Panc1 (cell line): Measurements from ENCODE around the gene TTLL11. TPM values are rescaled to one million over a fixed set of nuclear protein-coding genes. Genes with fewer than 3 reads are reported as not detected.

ENCODE experiments used
- ATAC-seq: fragments of 200-7000 bp; cut with Tn5 transposase; 2 replicates; pipeline ENCODE4 v1.9.1; 2020; ENCODE audit warnings: mild to moderate bottlenecking, moderate library complexity
- BruUV-seq: library from RNA; stranded (reverse); fragments of 400-500 nt; replicated peaks from 2 replicates; lab custom pipeline; 2021; lab: Mats Ljungman, UMichigan
- CTCF ChIA-PET: fragments of 300-600 bp; sonication (Branson Sonifier 250); formaldehyde crosslinking; loops from one replicate; lab custom pipeline; 2022; ENCODE audit warnings: antibody characterized with exemption; lab: Charles Lee
- POLR2A ChIA-PET: fragments of 300-600 bp; sonication (Branson Sonifier 250); formaldehyde crosslinking; loops from one replicate; lab custom pipeline; 2022; ENCODE audit warnings: antibody characterized with exemption; lab: Charles Lee
- DNase-seq: peaks from one replicate; pipeline ENCODE4 v3.0.0-alpha.2; 2010; ENCODE audit warnings: low read depth, low spot score
- H3K27ac ChIP-seq: 2 replicates; pipeline ENCODE4 v1.5.1; 2011; ENCODE audit warnings: mild to moderate bottlenecking, low read length, inconsistent platforms
- H3K27me3 ChIP-seq: fragments of 200-500 bp; sonication (Bioruptor generic); 2 replicates; pipeline ENCODE4 v1.6.0; 2014; ENCODE audit warnings: low read length, inconsistent platforms; ENCODE audit not compliant: control insufficient read depth, insufficient read depth
- H3K36me3 ChIP-seq: fragments of 200-500 bp; sonication (Bioruptor generic); 2 replicates; pipeline ENCODE4 v1.5.1; 2014; ENCODE audit warnings: inconsistent platforms, mild to moderate bottlenecking, low read length, moderate library complexity; ENCODE audit not compliant: control insufficient read depth, insufficient read depth
- H3K4me1 ChIP-seq: 2 replicates; pipeline ENCODE4 v1.5.1; 2011; ENCODE audit warnings: inconsistent platforms, mild to moderate bottlenecking, low read length, moderate library complexity; ENCODE audit not compliant: control insufficient read depth, insufficient read depth
- H3K4me3 ChIP-seq, 2 experiments: 2 replicates each; pipeline ENCODE4 v1.5.1; 2011 to 2012; ENCODE audit warnings: low read depth in 2 of 2, low read length in 2 of 2, mild to moderate bottlenecking in 2 of 2, inconsistent platforms in 1 of 2, moderate library complexity in 1 of 2
- H3K9me3 ChIP-seq: fragments of 200-500 bp; sonication (Bioruptor generic); 2 replicates; pipeline ENCODE4 v1.5.1; 2014; ENCODE audit warnings: low read depth, mild to moderate bottlenecking, inconsistent platforms, low read length, moderate library complexity; ENCODE audit not compliant: control insufficient read depth, insufficient read depth
- POLR2AphosphoS5 ChIP-seq: IDR thresholded peaks from 2 replicates; pipeline ENCODE4 v1.6.1; 2012; ENCODE audit warnings: mild to moderate bottlenecking, low read depth, low read length, moderate library complexity
- SIN3A ChIP-seq: IDR thresholded peaks from 2 replicates; pipeline ENCODE4 v1.6.1; 2012; ENCODE audit warnings: low read depth, mild to moderate bottlenecking, low read length, moderate library complexity, borderline replicate concordance; ENCODE audit not compliant: insufficient read depth
- TCF7L2 ChIP-seq: IDR thresholded peaks from 2 replicates; pipeline ENCODE4 v1.6.1; 2011; ENCODE audit warnings: mild to moderate bottlenecking, low read depth, low read length, inconsistent platforms
- in situ Hi-C: cut with HindIII; loops from 2 replicates; pipeline ENCODE4 v1.10.0; 2016; ENCODE audit warnings: low sequenced_read_pairs, low pct_unique_long_range_greater_than_20kb
- intact Hi-C: fragments of 100-400 bp; cut with micrococcal nuclease; formaldehyde crosslinking; loops from one replicate; pipeline ENCODE4 v1.10.0; 2022; ENCODE audit not compliant: unreplicated experiment
- total RNA-seq: library from RNA; stranded (reverse); gene quantifications from one replicate; pipeline ENCODE4 v1.2.1, GENCODE V29; 2021; ENCODE audit not compliant: unreplicated experiment
- TF ChIP-seq, protein P1 (sequence below): fragments of 450-650 bp; IDR thresholded peaks from 2 replicates; pipeline ENCODE4 v1.5.1; 2017; ENCODE audit warnings: mild to moderate bottlenecking
- TF ChIP-seq, protein P2 (sequence below), 2 experiments: IDR thresholded peaks; 2 replicates each; pipeline ENCODE4 v1.6.1; 2011 to 2012; ENCODE audit warnings: low read depth in 2 of 2, control low read depth in 1 of 2, low read length in 1 of 2, mild to moderate bottlenecking in 1 of 2, moderate library complexity in 1 of 2; ENCODE audit not compliant: insufficient read depth in 1 of 2

The TTLL11 gene
- total RNA-seq, 1 experiment from 2014 or later = 1.1 TPM

DNA sequence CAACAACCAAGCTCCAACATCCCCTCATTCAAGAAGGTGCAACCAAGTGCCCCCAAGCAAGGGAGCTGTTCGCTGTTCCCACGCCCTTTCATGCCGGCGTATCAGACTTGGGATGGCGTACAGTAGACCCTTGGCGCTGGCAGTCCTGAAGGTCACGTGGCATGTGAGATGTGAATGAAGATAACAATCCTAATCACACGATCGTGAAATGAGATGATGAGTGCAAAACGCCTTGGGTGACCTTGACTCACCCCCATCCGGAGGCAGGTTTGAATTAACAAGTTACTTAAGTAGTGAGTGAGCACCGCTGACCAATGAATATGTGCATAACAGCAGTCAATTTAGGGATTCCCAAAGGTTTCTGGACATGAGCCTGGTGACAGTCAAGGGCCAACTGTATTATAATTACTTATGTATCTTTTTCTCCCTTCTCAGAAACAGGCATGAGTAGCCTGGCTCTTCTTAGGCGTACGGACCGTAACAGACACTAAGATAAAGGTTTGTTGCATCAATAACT lies 150.2 kb downstream of the TTLL11 start:
- H3K4me3 ChIP-seq = no peak overlapping the region
- no peak for DNase-seq
- POLR2A ChIA-PET = no interaction called here
- H3K27me3 ChIP-seq = no peaks in the 10 kb centered on the region
- BruUV-seq = no TSS peak
- H3K36me3 ChIP-seq = no peaks in the 10 kb centered on the region
- intact Hi-C loops (no loop called here), in situ Hi-C loops (no loop called here)
- H3K27ac ChIP-seq = no peak overlapping the region
- CTCF ChIA-PET = no interaction called here
- no peaks in the 10 kb centered on the region for H3K4me1 ChIP-seq
- ATAC-seq = no peak
- TF ChIP-seq, protein P1, sequence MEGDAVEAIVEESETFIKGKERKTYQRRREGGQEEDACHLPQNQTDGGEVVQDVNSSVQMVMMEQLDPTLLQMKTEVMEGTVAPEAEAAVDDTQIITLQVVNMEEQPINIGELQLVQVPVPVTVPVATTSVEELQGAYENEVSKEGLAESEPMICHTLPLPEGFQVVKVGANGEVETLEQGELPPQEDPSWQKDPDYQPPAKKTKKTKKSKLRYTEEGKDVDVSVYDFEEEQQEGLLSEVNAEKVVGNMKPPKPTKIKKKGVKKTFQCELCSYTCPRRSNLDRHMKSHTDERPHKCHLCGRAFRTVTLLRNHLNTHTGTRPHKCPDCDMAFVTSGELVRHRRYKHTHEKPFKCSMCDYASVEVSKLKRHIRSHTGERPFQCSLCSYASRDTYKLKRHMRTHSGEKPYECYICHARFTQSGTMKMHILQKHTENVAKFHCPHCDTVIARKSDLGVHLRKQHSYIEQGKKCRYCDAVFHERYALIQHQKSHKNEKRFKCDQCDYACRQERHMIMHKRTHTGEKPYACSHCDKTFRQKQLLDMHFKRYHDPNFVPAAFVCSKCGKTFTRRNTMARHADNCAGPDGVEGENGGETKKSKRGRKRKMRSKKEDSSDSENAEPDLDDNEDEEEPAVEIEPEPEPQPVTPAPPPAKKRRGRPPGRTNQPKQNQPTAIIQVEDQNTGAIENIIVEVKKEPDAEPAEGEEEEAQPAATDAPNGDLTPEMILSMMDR = no peak
- TF ChIP-seq, protein P2, sequence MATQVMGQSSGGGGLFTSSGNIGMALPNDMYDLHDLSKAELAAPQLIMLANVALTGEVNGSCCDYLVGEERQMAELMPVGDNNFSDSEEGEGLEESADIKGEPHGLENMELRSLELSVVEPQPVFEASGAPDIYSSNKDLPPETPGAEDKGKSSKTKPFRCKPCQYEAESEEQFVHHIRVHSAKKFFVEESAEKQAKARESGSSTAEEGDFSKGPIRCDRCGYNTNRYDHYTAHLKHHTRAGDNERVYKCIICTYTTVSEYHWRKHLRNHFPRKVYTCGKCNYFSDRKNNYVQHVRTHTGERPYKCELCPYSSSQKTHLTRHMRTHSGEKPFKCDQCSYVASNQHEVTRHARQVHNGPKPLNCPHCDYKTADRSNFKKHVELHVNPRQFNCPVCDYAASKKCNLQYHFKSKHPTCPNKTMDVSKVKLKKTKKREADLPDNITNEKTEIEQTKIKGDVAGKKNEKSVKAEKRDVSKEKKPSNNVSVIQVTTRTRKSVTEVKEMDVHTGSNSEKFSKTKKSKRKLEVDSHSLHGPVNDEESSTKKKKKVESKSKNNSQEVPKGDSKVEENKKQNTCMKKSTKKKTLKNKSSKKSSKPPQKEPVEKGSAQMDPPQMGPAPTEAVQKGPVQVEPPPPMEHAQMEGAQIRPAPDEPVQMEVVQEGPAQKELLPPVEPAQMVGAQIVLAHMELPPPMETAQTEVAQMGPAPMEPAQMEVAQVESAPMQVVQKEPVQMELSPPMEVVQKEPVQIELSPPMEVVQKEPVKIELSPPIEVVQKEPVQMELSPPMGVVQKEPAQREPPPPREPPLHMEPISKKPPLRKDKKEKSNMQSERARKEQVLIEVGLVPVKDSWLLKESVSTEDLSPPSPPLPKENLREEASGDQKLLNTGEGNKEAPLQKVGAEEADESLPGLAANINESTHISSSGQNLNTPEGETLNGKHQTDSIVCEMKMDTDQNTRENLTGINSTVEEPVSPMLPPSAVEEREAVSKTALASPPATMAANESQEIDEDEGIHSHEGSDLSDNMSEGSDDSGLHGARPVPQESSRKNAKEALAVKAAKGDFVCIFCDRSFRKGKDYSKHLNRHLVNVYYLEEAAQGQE (IDR thresholded peaks at IDR 0.05; ENCODE audit: insufficient read depth in 1 of 2, low read depth in 2 of 2, low read length in 1 of 2) = no peak
- TF ChIP-seq TCF7L2 (no peak), POLR2AphosphoS5 (no peak), SIN3A (no peak)
- H3K9me3 ChIP-seq = no peaks in the 10 kb centered on the region

DNA sequence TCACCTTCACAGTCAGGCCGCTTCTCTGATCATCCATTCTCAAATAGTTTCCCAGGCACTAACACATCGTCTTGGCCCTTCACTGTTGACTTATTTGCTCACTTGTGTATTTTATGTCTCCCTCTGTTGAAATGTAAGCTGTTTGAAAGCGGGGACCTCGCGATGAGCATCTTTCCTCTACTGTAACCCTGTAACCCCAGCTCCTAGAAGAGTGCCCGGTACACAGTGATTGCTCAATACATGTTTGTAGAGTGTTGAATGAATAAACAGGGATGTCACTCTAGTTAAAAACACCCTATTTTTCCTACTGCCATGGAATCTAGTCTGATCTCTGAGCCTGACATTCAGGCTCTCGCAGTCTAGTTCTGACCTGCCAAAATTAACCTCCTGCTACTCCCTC lies 150.8 kb downstream of the TTLL11 start:
- in situ Hi-C loops (no loop called here), intact Hi-C loops (no loop called here)
- ChIA-PET POLR2A (no interaction called here), CTCF (no interaction called here)
- Histone ChIP-seq H3K36me3 (no peaks in the 10 kb centered on the region), H3K27ac (no peak overlapping the region), H3K4me3 (no peak overlapping the region), H3K4me1 (no peaks in the 10 kb centered on the region), H3K9me3 (no peaks in the 10 kb centered on the region), H3K27me3 (no peaks in the 10 kb centered on the region)
- TF ChIP-seq, protein P2 (IDR thresholded peaks at IDR 0.05; ENCODE audit: insufficient read depth in 1 of 2, low read depth in 2 of 2, low read length in 1 of 2) = no peak
- no peak for TF ChIP-seq SIN3A
- no peak for TF ChIP-seq POLR2AphosphoS5
- TF ChIP-seq, protein P1 = no peak
- no peak for TF ChIP-seq TCF7L2
- ATAC-seq (no peak), DNase-seq (no peak)
- BruUV-seq = no TSS peak
